ENCODE measurements around the gene MRPS7. TPM values are rescaled to one million over a fixed set of nuclear protein-coding genes. Genes with fewer than 3 reads are reported as not detected.

The MRPS7 gene
- total RNA-seq (65.7 and 79.8 TPM in 2 replicates), polyA plus RNA-seq (74.8 and 82.8 TPM in 2 replicates), polyA minus RNA-seq (51.8 and 59.3 TPM in 2 replicates), Bru-seq, nascent RNA (percentile 81 among the genes with signal in this experiment), BruChase-seq, experiment 1, labeled RNA remaining after a 6-hour chase (percentile 87 among the genes with signal in this experiment), BruChase-seq, experiment 2, labeled RNA remaining after a 2-hour chase (percentile 75 among the genes with signal in this experiment)
- polyA plus RNA-seq (2011; cell fraction: cytosol; rRNA removed) = 95.3 and 99.5 TPM in 2 replicates
- polyA plus RNA-seq (2011; cell fraction: nucleus; rRNA removed) = 57.9 and 62.3 TPM in 2 replicates
- polyA plus RNA-seq (2012) = 87.1 and 104 TPM in 2 replicates
- polyA minus RNA-seq (2011; cell fraction: cytosol; rRNA and poly(A)+ RNA removed) = 43.8 TPM
- 25.1 and 31.3 TPM in 2 replicates for polyA minus RNA-seq (2011; cell fraction: nucleus; rRNA and poly(A)+ RNA removed)
- long read RNA-seq, transcript MRPS7-201 (5 exons, 1,406 nt) = major isoform, 547 of 630 reads
- long read RNA-seq, transcript MRPS7-203 (4 exons, 1,638 nt) = minor isoform, 16 of 630 reads
- long read RNA-seq, partial matches to known transcripts = 3 of 630 reads
- long read RNA-seq, other reads (novel, unspliced or antisense) = 54 of 630 reads

DNA sequence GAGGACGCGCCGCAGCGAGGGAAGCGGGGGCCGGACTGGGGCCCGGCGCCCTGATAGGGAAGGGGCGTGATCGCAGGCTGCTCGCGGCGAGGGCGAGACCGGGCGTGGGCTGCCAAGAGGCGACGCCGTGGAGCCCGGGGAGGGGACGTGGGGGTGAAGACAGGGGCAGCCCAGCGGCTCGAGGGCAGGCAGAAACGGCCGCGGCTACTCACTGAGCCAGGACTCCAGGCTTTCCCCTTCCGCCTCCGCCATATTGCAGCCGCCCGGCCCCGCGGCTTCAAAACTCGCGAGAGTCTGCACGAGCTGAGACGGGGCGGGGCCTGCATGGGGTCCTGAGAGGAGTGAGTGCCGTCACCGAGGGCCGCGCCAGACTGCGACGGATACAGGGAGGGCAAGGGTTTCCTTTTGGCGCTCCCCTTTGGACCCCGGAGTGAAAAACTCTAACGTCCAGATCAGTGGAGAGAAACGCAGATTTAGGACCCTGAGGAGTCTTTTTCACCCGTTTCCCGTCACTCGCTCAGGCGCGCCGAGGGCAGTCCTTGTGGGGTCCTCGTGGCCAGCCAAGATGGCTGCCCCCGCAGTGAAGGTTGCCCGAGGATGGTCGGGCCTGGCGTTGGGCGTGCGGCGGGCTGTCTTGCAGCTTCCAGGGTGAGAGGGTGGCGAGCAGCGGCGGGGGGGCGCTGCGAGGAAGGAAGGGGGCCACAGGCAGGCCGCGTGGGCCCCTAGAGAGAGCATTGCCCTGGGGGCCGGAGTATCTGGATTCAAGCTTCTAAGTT, at the start of gene MRPS7, which contains the start of gene GGA3:
Gene MRPS7 (plus strand): TSS at position 544 of the 776 bp plus-strand sequence. CDS start 22 bp downstream, at position 566.
Gene GGA3 (minus strand): TSS at position 271 of the 776 bp plus-strand sequence. CDS start 19 bp downstream, at position 252.
- intact Hi-C loops (cut with micrococcal nuclease) = loop anchor here (1.0 kb wide), 1 partner anchor 21 kb away; no protein-coding TSS in a partner anchor
- H3K4me1 ChIP-seq (ENCODE audit: control insufficient read depth, extremely low read depth, insufficient read depth, low read length) = peaks cover 27% of the 10 kb centered on the region
- peak; percentile 82 for TF ChIP-seq MYC (IDR thresholded peaks at IDR 0.05; ENCODE audit: low read depth, low read length)
- no peak for TF ChIP-seq GATA2 (IDR thresholded peaks at IDR 0.05; ENCODE audit: insufficient read depth, insufficient read length, low read depth, low read length)
- TF ChIP-seq, protein P1, sequence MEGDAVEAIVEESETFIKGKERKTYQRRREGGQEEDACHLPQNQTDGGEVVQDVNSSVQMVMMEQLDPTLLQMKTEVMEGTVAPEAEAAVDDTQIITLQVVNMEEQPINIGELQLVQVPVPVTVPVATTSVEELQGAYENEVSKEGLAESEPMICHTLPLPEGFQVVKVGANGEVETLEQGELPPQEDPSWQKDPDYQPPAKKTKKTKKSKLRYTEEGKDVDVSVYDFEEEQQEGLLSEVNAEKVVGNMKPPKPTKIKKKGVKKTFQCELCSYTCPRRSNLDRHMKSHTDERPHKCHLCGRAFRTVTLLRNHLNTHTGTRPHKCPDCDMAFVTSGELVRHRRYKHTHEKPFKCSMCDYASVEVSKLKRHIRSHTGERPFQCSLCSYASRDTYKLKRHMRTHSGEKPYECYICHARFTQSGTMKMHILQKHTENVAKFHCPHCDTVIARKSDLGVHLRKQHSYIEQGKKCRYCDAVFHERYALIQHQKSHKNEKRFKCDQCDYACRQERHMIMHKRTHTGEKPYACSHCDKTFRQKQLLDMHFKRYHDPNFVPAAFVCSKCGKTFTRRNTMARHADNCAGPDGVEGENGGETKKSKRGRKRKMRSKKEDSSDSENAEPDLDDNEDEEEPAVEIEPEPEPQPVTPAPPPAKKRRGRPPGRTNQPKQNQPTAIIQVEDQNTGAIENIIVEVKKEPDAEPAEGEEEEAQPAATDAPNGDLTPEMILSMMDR (IDR thresholded peaks at IDR 0.05; ENCODE audit: extremely low read depth in 1 of 2, insufficient read depth in 1 of 2, low read depth in 1 of 2, low read length in 2 of 2) = no peak
- TF ChIP-seq, protein P2, sequence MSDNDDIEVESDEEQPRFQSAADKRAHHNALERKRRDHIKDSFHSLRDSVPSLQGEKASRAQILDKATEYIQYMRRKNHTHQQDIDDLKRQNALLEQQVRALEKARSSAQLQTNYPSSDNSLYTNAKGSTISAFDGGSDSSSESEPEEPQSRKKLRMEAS (IDR thresholded peaks at IDR 0.05; ENCODE audit: insufficient read depth, insufficient read length) = peak; percentile 76
- TF ChIP-seq POLR2A (IDR thresholded peaks at IDR 0.05; ENCODE audit: low read depth, low read length) = peak; percentile 76
- no peak for TF ChIP-seq EZH2 (IDR thresholded peaks at IDR 0.05; ENCODE audit: borderline replicate concordance, low read depth, low read length, severe bottlenecking)
- no peak for TF ChIP-seq JUN (IDR thresholded peaks at IDR 0.05; ENCODE audit: borderline replicate concordance, insufficient read depth, insufficient read length, low read depth)
- TF ChIP-seq FOS (IDR thresholded peaks at IDR 0.05; ENCODE audit: borderline replicate concordance, insufficient read depth, low read length) = no peak
- peak; percentile 72 for TF ChIP-seq POLR2AphosphoS5 (IDR thresholded peaks at IDR 0.05; ENCODE audit: insufficient read depth, low read depth, low read length)
- no TSS peak for BruUV-seq (replicated peaks)
- H3K9me3 ChIP-seq (replicated peaks; ENCODE audit: control insufficient read depth, insufficient read depth, low read length) = no peaks in the 10 kb centered on the region
- peaks cover 3 to 8% of the 10 kb centered on the region in 2 experiments for H3K36me3 ChIP-seq (ENCODE audit: control insufficient read depth in 2 of 2, extremely low read depth in 1 of 2, insufficient read depth in 2 of 2, low read length in 2 of 2)
- H3K4me2 ChIP-seq (ENCODE audit: insufficient read depth, low read length) = peak within 1 kb of the TSS; percentile 88
- peak within 1 kb of the TSS; percentile 99 for H3K9ac ChIP-seq (replicated peaks; ENCODE audit: extremely low read depth, insufficient read depth, low read length)
- no peaks in the 10 kb centered on the region for H4K20me1 ChIP-seq (replicated peaks; ENCODE audit: control insufficient read depth, extremely low read depth, insufficient read depth, low read length)
- DNase-seq (ENCODE audit: low read depth, low spot score) (peak; percentile 95), FAIRE-seq (peak; percentile 99)
- H3K79me2 ChIP-seq (ENCODE audit: control insufficient read depth, insufficient read depth, low read length) = peaks cover 45% of the 10 kb centered on the region
- H3K27me3 ChIP-seq (ENCODE audit: control insufficient read depth in 2 of 2, insufficient read depth in 2 of 2, low read length in 2 of 2) = no peaks in the 10 kb centered on the region
- POLR2A ChIA-PET = interaction anchor here (0.5 to 3.2 kb wide), 5 partner anchors 9 to 31 kb away, joined by 5 to 23 read pairs (median 5); partner anchors contain the start of genes MIF4GD and SLC25A19
- peak within 1 kb of the TSS; percentile 97 for H3K27ac ChIP-seq (ENCODE audit: insufficient read depth, low read depth, low read length)
- H3K9me1 ChIP-seq (replicated peaks; ENCODE audit: control insufficient read depth, extremely low read depth, insufficient read depth, low read length) = no peaks in the 10 kb centered on the region
- H3K4me3 ChIP-seq (replicated peaks in 1 of 3; ENCODE audit: insufficient read depth in 1 of 3, low read depth in 1 of 3, low read length in 3 of 3) = peak within 1 kb of the TSS; percentile 64 to 92 (median 76)
- peak within 1 kb of the TSS; percentile 68 for H2AFZ ChIP-seq (ENCODE audit: low read depth, low read length)
- CTCF ChIA-PET = interaction anchor here (1.1 to 4.5 kb wide), 7 partner anchors 9 to 300 kb away, joined by 3 to 80 read pairs (median 15); partner anchors contain the start of genes MIF4GD and SLC25A19
- dilution Hi-C loops (cut with MboI; ENCODE audit: extremely low pct_ligation_motif_present, low sequenced_read_pairs) = no loop called here

Data from endothelial cell of umbilical vein (primary cell).